GM10248 (cell line): ENCODE results near the gene S100A14.
"Not testable (repeated sequence)": the region's sequence is repeated elsewhere in the genome, so short reads cannot be mapped to it uniquely, and the experiment has no call there.

Source experiments
- CTCF ChIA-PET: fragments of 300-600 bp; sonication (Branson Sonifier 250); formaldehyde crosslinking; extraction: SDS; loops from one replicate; lab custom pipeline; 2021; ENCODE audit warnings: antibody characterized with exemption; lab: Yijun Ruan, JAX
- POLR2A ChIA-PET: fragments of 350-650 bp; sonication (Branson Sonifier 250); formaldehyde crosslinking; extraction: SDS; loops from one replicate; lab custom pipeline; 2020; ENCODE audit warnings: antibody characterized with exemption; lab: Yijun Ruan, JAX
- DNase-seq: peaks from one replicate; pipeline ENCODE4 v3.0.0; 2012; ENCODE audit errors: extremely low spot score
- CTCF ChIP-seq: IDR thresholded peaks from 2 replicates; pipeline ENCODE4 v1.5.1; 2012; ENCODE audit warnings: mild to moderate bottlenecking, low read depth; ENCODE audit errors: extremely low read depth, missing control alignments, control extremely low read depth

S100A14 gene

GRCh38 chr1:153592748-153593147 is 23.4 kb downstream of the S100A14 start:
- no peak for DNase-seq
- ChIA-PET CTCF (interaction anchor here (0.9 to 2.7 kb wide), 11 partner anchors 11 to 89 kb away, joined by 3 to 9 read pairs (median 4); partner anchors contain the start of genes NPR1 and S100A13), POLR2A (no interaction called here)
- no peak for TF ChIP-seq CTCF

GRCh38 chr1:153588482-153588881 is 27.6 kb downstream of the S100A14 start:
- CTCF ChIA-PET, result no interaction called here
- no peak for DNase-seq
- POLR2A ChIA-PET, result no interaction called here
- TF ChIP-seq CTCF, result no peak

- CTCF ChIA-PET, result interaction anchor here (1.2 kb wide), 1 partner anchor 30 kb away, joined by 3 read pairs; no protein-coding TSS in a partner anchor
- POLR2A ChIA-PET, result not testable (repeated sequence)
Measured at GRCh38 chr1:153588033-153588432, 28.1 kb downstream of the S100A14 start.

GRCh38 chr1:153587314-153587713 is 28.8 kb downstream of the S100A14 start:
- DNase-seq, result no peak
- POLR2A ChIA-PET, result no interaction called here
- CTCF ChIA-PET, result interaction anchor here (1.2 kb wide), 2 partner anchors 31 to 76 kb away, joined by 3 to 8 read pairs; no protein-coding TSS in a partner anchor
- TF ChIP-seq CTCF, result no peak

More at GRCh38 chr1:153588033-153588432, 28.1 kb downstream of the S100A14 start:
- not testable (repeated sequence) for DNase-seq

GRCh38 chr1:153586347-153586746 is 29.8 kb downstream of the S100A14 start:
- CTCF ChIA-PET, result interaction anchor here (1.2 kb wide), 1 partner anchor 75 kb away, joined by 8 read pairs; no protein-coding TSS in a partner anchor
- TF ChIP-seq CTCF, result no peak
- POLR2A ChIA-PET, result interaction anchor here (0.7 kb wide), 1 partner anchor 436 kb away, joined by 4 read pairs; no protein-coding TSS in a partner anchor
- no peak for DNase-seq

GRCh38 chr1:153585006-153585405 is 31.1 kb downstream of the S100A14 start:
- no peak for TF ChIP-seq CTCF
- CTCF ChIA-PET, result interaction anchor here (1.1 to 1.7 kb wide), 2 partner anchors 13 to 33 kb away, joined by 3 to 10 read pairs; no protein-coding TSS in a partner anchor
- POLR2A ChIA-PET, result interaction anchor here (1.2 kb wide), 1 partner anchor 14 kb away, joined by 3 read pairs; no protein-coding TSS in a partner anchor
- no peak for DNase-seq

- CTCF ChIA-PET, result interaction anchor here (1.2 to 1.7 kb wide), 2 partner anchors 12 to 73 kb away, joined by 4 to 10 read pairs; no protein-coding TSS in a partner anchor
- TF ChIP-seq CTCF, result no peak
- DNase-seq, result no peak
- POLR2A ChIA-PET, result interaction anchor here (1.2 kb wide), 1 partner anchor 15 kb away, joined by 3 read pairs; no protein-coding TSS in a partner anchor
Measured at GRCh38 chr1:153583976-153584375, 32.1 kb downstream of the S100A14 start.

- POLR2A ChIA-PET, DNase-seq: not testable (repeated sequence)
- CTCF ChIA-PET, result interaction anchor here (1.2 kb wide), 1 partner anchor 73 kb away, joined by 4 read pairs; no protein-coding TSS in a partner anchor
Measured at GRCh38 chr1:153583514-153583913, 32.6 kb downstream of the S100A14 start.

GRCh38 chr1:153582836-153583235 is 33.3 kb downstream of the S100A14 start:
- DNase-seq, POLR2A ChIA-PET: not testable (repeated sequence)
- CTCF ChIA-PET, result interaction anchor here (1.6 kb wide), 1 partner anchor 9 kb away, joined by 4 read pairs; no protein-coding TSS in a partner anchor
